ENCODE results near the gene SPANXN1.
"Not testable (repeated sequence)": the region's sequence is repeated elsewhere in the genome, so short reads cannot be mapped to it uniquely, and the experiment has no call there.

The SPANXN1 gene, protein sequence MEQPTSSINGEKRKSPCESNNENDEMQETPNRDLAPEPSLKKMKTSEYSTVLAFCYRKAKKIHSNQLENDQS

DNA sequence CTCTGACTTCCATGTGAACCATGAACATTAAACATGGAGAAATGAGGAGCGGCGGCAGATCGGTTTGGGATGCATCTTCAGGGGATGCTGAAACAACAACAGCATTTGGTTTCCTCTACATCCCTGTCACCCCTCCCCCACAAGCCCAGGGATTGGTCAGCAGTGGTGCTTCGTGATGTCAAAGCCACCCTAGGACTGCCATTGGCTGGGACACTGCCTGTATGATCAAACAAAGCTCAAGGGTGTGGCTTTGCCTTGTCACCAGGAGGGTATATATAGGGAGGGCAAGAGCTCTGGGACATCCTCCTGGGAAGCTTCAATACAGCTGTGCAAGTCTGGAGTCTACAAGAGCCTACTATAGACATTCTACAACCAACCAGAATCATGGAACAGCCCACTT, at the start of gene SPANXN1:
SPANXN1 (plus strand) TSS at position 301 of the 400 bp plus-strand sequence; CDS start at position 385, 84 bp downstream.
- DNase-seq (ENCODE audit: low spot score): not testable (repeated sequence)

DNA sequence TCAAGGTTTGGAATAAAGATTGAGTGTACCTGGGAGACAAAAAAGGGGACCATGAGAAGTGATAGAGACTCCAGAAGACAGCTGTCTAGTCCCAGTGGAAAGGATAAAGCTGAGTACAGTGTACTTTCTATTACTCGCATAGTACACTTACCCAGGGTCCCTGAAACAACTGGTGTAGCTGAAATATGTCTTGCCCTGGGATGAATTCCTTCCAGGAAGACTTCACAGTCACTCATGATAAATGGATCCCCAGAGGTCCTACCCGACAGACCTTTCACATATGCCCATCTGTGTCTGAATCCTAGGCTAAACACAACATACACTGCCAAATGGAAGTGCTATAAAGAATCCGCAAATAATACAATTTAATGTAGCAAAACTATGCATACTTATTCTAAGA, 48.2 kb upstream of the SPANXN1 start:
- DNase-seq (ENCODE audit: low spot score): no peak

DNA sequence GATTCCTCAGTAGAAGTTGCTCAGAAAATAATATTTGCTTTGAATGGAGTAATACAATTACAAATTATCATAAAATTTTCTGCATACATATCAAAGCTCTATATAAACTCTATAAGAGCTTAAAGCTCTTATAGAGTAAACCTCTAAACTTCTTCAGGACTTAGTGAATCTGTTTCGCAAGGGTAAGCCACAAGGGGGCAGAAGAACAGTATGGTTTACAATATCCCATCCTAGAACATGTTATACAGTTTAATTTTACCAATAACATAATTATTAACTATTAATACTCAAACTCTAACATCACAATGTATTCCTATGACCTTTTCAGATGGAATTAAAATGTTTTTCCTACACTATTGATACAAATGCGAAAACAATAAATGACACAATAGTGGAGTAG, 33.8 kb upstream of the SPANXN1 start:
- no peak for DNase-seq (ENCODE audit: low spot score)

DNA sequence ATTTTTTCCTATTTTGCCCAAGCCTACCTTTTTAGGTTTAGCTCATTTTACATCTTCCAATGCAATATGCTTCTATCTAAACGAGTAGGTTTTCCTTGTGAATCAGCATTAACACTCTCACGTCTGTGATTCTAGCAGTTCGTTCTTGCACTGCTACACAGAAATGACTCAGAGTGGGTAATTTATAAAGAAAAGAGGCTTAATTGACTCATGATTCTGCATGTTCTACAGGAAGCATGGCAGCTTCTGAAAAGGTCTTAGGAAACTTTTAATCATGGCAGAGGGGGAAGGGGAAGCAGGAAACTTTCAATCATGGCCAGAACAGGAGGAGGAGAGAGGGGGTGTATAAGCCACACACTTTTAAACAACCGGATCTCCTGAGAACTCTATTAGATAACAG, 44.9 kb downstream of the SPANXN1 start:
- no peak for DNase-seq (ENCODE audit: low spot score)
